Activated CD8-positive, alpha-beta memory T cell treated with anti-CD3 and anti-CD28 coated beads for 24 hours (primary cell): Measurements from ENCODE around the gene RBM22.
A peak's percentile ranks its signal among the peaks of the same experiment; 100 is the strongest.

ENCODE experiments used
- DNase-seq: peaks from one replicate; pipeline ENCODE4 v3.0.0-alpha.2; 2020

The RBM22 gene

DNA sequence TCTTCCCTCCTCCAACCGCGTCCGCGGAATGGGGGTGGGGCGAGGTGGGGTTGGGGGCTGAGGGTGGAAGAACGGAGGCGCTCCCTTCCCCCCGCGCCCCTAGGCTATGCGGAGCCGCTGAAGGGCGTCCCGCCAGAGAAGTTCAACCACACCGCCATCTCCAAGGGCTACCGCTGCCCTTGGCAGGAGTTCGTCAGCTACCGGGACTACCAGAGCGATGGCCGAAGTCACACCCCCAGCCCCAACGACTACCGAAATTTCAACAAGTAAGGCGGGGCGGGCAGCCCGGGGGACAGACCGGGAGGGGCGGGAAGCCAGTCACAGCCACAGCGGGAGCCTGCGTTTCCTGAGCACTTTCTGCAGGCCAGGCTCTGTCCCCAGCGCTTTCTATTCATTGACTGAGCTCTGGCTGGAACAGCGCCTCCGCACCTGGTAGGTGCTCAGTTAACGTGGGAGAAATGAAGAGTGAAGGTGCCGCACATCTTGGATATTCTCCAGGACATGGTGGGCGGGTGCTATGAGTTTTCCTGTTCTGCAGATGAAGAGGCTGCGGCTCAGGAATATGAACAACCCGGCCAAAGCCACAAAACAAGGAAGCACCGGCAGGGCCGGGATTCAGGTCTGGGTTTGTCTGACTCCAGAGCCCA, 28.5 kb downstream of the RBM22 start:
- DNase-seq: peak; percentile 70

DNA sequence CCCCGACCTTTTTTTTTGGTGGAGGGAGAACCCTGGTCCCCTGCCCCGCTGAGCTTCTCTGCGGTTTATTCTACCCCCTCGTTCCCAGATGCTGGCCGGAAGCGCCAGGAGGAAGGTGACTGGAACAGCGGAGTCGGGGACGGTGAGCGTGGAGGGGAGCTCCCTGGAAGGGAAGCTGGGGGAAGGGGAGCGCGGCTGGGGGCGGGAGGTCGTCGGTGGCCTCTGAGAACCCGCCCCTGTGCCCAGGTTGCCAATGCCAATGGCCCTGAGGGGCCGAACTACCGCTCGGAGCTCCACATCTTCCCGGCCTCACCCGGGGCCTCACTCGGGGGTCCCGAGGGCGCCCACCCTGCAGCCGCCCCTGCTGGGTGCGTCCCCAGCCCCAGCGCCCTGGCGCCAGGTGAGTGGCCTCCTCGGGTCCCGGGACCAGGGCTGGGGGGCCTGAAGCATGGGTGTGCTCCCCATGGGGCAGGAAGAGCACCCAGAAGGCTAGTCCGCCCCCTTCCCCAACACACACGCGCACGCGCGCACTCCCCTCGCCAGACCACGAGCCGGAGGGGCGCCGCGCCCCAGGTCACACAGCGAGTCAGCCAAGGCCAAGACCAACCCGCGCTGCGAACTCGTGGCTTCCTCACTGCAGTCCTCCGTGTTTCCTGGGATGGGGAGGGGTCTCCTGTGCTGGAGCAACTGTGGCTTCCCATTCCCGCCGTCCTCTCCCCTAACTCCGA, 29.2 kb downstream of the RBM22 start:
- no peak for DNase-seq

DNA sequence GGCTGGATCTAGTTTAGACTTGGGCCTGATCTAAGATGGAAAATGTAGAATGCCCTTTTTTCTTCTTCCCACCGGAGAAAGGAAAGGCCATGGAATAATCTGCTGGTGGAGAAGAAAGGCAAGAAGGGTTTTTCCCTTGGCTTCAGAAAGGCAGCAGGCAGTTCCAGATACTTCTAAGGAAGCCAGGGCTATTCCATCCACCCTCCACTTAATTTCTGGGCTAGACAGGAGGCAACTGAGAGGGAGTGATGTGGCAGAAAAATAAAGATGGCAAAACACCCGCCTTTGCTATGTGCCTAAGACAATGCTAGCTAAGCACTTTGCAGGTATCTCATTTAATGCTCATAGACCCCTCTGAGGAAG, 29.9 kb downstream of the RBM22 start:
- DNase-seq: peak; percentile 21

DNA sequence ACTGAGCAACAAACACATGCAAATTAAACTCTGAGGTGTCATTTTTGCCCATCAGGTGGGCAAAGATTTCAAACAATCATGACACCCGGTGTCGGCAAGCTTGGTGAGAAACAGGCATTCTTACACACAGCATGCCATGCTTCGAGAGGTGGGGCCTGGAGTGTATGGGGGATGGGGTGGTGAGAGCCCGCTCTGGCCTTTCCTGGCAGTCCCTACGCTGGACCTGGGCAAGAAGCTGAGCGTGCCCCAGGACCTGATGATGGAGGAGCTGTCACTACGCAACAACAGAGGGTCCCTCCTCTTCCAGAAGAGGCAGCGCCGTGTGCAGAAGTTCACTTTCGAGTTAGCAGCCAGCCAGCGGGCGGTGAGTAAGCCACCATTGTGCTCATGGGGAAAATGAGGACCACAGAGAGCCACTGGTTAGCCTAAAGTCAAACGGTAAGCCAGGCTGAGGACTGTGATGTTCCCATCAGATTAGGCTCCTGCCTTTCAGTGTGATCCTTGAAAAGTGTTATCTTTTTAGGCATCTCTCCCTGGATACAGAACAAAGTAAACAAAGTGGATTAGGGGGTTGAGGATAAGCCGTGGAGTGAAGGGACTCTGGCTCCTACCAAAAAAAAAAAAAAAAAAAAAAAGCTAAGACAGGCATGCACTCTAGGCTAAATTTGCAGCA, 30.5 kb downstream of the RBM22 start:
- peak; percentile 40 for DNase-seq

GRCh38 chr5:150665044-150665443, 35.8 kb downstream of the RBM22 start:
- peak; percentile 17 for DNase-seq

GRCh38 chr5:150663936-150664335, 36.9 kb downstream of the RBM22 start:
- no peak for DNase-seq

GRCh38 chr5:150662731-150663516, 37.9 kb downstream of the RBM22 start:
- DNase-seq: no peak

DNA sequence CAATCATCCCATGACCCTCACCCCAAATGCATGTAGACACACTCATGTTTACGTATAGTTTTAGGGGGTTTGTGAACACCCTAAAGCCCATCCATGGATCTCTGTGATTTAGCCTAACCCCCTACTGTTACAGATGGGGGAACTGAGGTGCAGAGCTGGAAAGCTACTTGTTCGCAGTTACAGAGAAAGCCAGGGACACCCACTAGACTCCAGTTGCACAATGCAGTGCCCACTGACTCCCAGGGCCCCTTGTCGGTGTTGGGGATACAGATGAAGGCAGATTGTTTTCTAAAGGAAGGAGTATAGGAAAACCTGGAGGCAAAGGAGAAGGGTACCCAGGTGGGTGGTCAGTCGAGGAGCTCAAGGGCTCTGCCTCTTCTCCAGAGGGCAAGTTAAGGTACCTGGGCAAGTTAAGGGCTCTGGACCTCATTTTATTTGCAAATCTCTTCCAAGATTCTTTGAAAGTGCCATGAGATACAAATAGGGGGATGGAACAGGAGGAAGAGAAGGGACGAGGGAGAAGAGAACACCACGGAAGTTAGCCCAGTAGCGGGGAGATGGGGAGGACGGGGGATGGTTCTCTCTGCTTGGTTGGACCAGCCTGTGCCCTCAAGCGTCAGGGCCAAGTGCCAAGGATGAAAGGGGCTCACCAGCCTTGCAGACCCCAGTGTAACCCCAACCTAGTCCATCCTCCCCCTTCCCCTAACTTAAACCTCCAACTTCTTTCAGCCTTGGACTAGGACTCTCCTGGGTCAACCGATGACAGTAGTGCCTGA, 38.9 kb downstream of the RBM22 start:
- DNase-seq: no peak

DNA sequence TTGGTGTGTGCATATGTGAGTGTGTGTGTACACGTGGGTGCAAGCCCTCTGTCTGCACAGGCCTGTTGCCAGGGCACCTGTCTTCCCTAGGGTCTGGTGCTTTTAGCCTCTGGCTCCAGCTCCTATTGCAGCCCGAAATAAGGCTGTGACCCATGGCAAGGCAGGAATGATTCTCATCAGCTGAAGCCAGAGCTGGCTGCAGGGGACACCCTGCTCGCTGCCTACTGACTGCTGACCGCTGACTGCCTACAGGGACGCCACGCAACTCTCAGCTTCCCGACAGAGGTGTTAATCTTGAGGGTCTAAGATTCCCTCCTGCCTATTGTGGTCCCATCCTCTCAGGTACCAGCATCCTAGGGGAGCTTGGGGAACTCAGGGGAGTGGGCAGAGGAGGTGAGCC, 39.8 kb downstream of the RBM22 start, which contains the start of gene MYOZ3:
Gene MYOZ3, plus strand, starts transcription at position 166 of the 400 bp plus-strand sequence. CDS start 1,691 bp downstream, outside the sequence.
- no peak for DNase-seq

DNA sequence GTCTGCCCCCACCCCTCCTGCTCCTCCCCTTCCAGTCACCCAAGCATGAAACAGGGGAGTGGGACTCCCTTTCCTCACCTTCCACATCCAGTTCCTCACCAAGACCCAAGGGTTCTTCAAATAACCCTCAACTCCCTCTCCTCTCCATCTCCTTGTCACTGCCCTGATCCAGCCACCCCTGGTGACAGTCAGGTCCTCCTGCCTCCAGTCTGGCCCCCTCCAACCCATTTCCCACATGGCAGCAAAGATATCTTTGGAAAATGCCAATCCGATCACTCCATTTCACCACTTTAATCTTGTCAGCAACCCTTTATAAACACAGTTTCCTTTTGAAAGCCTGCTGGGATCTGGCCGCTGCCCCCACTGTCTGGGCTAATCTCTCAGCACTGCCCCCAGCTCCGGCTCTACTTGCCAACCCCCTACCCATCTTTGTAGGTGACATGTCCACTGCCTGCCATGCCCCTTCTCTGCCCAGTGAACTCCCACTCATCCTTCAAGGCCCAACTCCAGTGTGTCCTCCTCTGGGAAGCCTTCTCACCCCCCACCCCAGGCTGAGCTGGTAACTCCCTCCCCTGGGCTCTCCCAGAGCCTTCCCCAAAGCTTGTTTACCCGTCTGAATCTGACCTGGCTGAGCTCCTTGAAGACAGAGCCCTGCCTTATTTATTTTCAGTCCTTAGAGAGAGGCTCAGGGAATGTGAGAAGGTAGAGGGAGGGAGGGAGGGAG, 40.6 kb downstream of the RBM22 start:
- DNase-seq: no peak

GRCh38 chr5:150659360-150660107, 41.3 kb downstream of the RBM22 start:
- DNase-seq: no peak

DNA sequence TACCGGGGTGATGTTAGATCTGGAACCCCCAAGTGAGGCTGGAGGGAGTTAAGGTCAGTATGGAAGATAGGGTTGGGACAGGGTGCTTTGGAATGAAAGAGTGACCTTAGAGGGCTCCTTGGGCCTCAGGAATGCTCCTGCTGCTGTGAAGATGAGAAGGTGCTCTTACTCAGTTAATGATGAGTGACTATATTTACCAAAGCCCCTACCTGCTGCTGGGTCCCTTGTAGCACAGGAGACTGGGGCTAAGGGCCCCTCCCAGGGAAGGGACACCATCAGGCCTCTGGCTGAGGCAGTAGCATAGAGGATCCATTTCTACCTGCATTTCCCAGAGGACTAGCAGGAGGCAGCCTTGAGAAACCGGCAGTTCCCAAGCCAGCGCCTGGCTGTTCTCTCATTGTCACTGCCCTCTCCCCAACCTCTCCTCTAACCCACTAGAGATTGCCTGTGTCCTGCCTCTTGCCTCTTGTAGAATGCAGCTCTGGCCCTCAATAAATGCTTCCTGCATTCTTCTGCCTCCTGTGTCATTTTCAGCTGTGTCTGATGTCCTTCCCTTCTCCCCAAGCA, 42.1 kb downstream of the RBM22 start:
- DNase-seq: no peak

DNA sequence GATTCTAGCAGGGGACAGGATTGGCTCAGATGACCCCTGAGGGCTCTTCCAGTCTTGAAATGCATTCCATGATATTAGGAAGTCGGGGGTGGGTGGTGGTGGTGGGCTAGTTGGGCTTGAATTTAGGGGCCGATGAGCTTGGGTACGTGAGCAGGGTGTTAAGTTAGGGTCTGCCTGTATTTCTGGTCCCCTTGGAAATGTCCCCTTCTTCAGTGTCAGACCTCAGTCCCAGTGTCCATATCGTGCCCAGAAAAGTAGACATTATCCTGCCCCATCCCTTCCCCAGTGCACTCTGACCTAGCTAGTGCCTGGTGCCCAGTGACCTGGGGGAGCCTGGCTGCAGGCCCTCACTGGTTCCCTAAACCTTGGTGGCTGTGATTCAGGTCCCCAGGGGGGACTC, 42.7 kb downstream of the RBM22 start:
- no peak for DNase-seq

GRCh38 chr5:150656191-150657132, 44.4 kb downstream of the RBM22 start:
- DNase-seq: peak; percentile 84

GRCh38 chr5:150655221-150655620, 45.6 kb downstream of the RBM22 start:
- DNase-seq: no peak

DNA sequence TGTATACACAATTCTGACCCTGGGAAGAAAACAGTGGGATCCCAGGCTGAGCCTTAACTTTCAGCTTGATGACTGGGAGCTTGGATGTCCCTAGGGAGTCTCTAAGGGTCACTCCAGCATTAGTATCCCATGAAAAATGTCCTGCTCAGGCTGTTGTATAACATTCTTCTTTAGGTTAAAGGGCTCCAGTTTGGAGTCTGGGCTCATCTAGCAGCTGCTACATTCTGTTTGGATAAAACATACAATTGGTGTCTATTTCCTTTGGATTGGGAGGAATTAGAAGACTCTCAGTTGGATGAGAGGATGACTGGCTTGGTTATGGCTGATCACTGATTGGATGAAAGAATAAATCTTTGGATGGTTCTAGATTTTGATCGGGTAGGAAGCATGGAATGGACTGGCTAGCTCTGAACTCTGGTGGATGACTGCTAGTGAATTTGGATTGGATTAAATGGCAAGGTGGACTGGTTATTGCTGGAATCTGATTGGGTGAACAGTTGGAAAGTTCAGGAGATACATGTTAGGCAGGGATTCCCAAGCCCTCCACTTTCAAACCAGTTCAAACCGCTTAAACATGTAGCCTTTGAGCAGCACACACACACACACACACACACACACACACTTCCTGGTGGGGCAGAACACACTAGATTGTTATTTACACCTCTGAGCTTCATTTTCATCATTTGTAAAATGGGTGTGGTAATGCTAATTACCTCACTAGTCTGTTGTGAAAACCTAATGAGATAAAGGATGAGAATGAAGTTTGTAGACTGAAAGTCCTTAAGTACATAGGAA, 46.9 kb downstream of the RBM22 start:
- DNase-seq: no peak

DNA sequence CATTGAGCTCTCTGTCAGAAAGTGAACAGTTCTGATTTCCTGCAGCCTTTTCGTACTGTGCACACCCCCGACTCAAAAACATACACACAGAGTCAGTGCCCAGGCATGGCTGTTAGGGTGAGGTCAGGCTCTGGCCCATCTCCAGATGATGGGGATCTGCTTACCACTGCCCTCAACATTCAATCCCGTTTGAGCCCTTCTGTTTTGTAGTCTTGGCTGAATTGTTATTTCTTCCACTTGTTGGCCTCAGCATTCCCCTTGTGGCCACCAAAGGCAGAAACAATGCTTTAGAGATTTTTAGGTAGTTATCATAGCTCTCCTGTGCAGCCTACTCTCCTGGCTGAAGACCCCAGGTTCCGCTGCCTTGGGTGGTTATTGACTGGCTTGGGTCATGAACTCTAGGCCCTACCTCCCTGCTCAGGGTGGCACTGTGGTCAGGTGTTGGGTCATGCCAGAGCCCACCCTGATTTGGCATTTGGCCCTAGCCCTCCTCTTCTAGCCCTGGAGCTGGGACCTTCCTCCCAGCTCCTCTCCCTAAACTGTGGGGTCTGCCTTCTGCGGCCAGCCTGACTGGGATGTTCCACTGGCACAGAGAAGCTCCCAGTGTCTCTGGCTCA, 47.6 kb downstream of the RBM22 start:
- no peak for DNase-seq
